Esophagus squamous epithelium (tissue), 4 donors: ENCODE measurements around the gene TSPAN18.

Experiments used
- POLR2A ChIP-seq, 4 donors: fragments of 450-650 bp; IDR thresholded peaks; one replicate each; pipeline ENCODE4 v1.6.1; 2017; ENCODE audit warnings: antibody characterized with exemption in 4 of 4, mild to moderate bottlenecking in 4 of 4, moderate library complexity in 3 of 4
- TF ChIP-seq, protein P1 (sequence below), 6 experiments: fragments of 450-650 bp in 4 of 6; fragments of 200-600 bp in 2 of 6; sonication (generic) in 2 of 6; IDR thresholded peaks; one replicate each; pipeline ENCODE4 v1.5.1; 2016 to 2019; ENCODE audit warnings: antibody characterized with exemption in 6 of 6, mild to moderate bottlenecking in 4 of 6, moderate library complexity in 4 of 6

DNA sequence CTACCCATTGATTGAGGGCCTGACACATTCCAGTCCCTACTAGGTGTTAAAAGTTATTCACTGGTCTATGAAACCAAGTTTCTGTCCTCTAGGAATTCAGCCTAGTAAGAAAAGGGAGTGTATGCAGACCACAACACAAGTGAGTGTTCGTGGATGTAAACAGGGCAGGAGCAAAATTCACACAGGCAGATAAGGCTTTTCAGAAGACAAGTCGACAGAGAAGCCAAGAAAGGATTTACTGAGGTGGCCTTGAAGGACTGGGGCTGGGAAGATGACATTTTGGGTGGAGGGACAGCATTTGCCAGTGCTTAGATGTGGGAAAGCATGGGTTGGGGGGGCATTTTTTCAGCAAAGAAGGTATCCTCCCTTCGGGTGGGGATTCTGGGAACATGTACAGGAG, 76.2 kb downstream of the TSPAN18 start:
- no peak for TF ChIP-seq POLR2A (IDR thresholded peaks at IDR 0.05)
- TF ChIP-seq, protein P1, sequence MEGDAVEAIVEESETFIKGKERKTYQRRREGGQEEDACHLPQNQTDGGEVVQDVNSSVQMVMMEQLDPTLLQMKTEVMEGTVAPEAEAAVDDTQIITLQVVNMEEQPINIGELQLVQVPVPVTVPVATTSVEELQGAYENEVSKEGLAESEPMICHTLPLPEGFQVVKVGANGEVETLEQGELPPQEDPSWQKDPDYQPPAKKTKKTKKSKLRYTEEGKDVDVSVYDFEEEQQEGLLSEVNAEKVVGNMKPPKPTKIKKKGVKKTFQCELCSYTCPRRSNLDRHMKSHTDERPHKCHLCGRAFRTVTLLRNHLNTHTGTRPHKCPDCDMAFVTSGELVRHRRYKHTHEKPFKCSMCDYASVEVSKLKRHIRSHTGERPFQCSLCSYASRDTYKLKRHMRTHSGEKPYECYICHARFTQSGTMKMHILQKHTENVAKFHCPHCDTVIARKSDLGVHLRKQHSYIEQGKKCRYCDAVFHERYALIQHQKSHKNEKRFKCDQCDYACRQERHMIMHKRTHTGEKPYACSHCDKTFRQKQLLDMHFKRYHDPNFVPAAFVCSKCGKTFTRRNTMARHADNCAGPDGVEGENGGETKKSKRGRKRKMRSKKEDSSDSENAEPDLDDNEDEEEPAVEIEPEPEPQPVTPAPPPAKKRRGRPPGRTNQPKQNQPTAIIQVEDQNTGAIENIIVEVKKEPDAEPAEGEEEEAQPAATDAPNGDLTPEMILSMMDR (IDR thresholded peaks at IDR 0.05) = no peak
